Small intestine (tissue), 7 donors: ENCODE measurements around the gene PRSS38. TPM values are rescaled to one million over a fixed set of nuclear protein-coding genes. Genes with fewer than 3 reads are reported as not detected.

Source experiments
- DNase-seq, 2 donors: peaks; one replicate each; pipeline versions ENCODE4 v3.0.0 to v3.0.0-alpha.2; 2013
- FAIRE-seq: peaks from 2 replicates; lab custom pipeline; 2012; peaks lifted over from hg19 to GRCh38; lab: Jason Lieb, UNC
- H3K27ac ChIP-seq, 3 donors: one replicate each; pipeline ENCODE4 v1.5.1; 2013; ENCODE audit warnings: low read length in 2 of 3, mild to moderate bottlenecking in 2 of 3, control low read depth in 1 of 3, inconsistent platforms in 1 of 3, low read depth in 1 of 3, moderate library complexity in 1 of 3
- H3K27me3 ChIP-seq, 3 donors: one replicate each; pipeline ENCODE4 v1.6.1; 2013; ENCODE audit warnings: low read length in 3 of 3, inconsistent platforms in 1 of 3; ENCODE audit not compliant: control insufficient read depth in 3 of 3, insufficient read depth in 3 of 3
- H3K36me3 ChIP-seq, 3 donors: one replicate each; pipeline ENCODE4 v1.6.1; 2013; ENCODE audit warnings: low read length in 3 of 3, inconsistent platforms in 1 of 3, low read depth in 1 of 3, mild to moderate bottlenecking in 1 of 3, moderate library complexity in 1 of 3; ENCODE audit not compliant: control insufficient read depth in 3 of 3, insufficient read depth in 2 of 3
- H3K4me1 ChIP-seq, 3 donors: one replicate each; pipeline ENCODE4 v1.6.1; 2013; ENCODE audit warnings: low read length in 2 of 3, inconsistent platforms in 1 of 3, low read depth in 1 of 3, mild to moderate bottlenecking in 1 of 3, moderate library complexity in 1 of 3; ENCODE audit not compliant: control insufficient read depth in 3 of 3, insufficient read depth in 2 of 3
- H3K4me3 ChIP-seq, 3 donors: one replicate each; pipeline ENCODE4 v1.5.1; 2013; ENCODE audit warnings: low read length in 3 of 3, control low read depth in 1 of 3, inconsistent platforms in 1 of 3, low read depth in 1 of 3, mild to moderate bottlenecking in 1 of 3, moderate library complexity in 1 of 3
- H3K9me3 ChIP-seq, 2 donors: one replicate each; pipeline ENCODE4 v1.6.1; 2013; ENCODE audit warnings: low read depth in 1 of 2, low read length in 1 of 2; ENCODE audit not compliant: control insufficient read depth in 2 of 2, insufficient read depth in 1 of 2
- WGBS, 3 donors: extraction: QIAGEN DNeasy Blood & Tissue Kit; methylation state at CpG; one replicate each; pipeline ENCODE4 v1.1.7; 2013; 5-methylcytosine and 5-hydroxymethylcytosine counted together
- polyA plus RNA-seq, 4 donors: library from polyadenylated mRNA; stranded (reverse) in 3 of 4; unstranded in 1 of 4; fragments of 200-250 nt in 3 of 4; fragments of 120-200 nt in 1 of 4; gene quantifications; one replicate each; pipeline versions ENCODE4 v1.2.1 to v1.2.3, GENCODE V29; 2013
- donor health status: healthy with polysubstance abuse.
- donor health status: control.
- donor health status: control.
- donor health status: Bipolar disorder and iron deficiency.
- donor health status: healthy.

The PRSS38 gene
- polyA plus RNA-seq, 4 donors: not detected

DNA sequence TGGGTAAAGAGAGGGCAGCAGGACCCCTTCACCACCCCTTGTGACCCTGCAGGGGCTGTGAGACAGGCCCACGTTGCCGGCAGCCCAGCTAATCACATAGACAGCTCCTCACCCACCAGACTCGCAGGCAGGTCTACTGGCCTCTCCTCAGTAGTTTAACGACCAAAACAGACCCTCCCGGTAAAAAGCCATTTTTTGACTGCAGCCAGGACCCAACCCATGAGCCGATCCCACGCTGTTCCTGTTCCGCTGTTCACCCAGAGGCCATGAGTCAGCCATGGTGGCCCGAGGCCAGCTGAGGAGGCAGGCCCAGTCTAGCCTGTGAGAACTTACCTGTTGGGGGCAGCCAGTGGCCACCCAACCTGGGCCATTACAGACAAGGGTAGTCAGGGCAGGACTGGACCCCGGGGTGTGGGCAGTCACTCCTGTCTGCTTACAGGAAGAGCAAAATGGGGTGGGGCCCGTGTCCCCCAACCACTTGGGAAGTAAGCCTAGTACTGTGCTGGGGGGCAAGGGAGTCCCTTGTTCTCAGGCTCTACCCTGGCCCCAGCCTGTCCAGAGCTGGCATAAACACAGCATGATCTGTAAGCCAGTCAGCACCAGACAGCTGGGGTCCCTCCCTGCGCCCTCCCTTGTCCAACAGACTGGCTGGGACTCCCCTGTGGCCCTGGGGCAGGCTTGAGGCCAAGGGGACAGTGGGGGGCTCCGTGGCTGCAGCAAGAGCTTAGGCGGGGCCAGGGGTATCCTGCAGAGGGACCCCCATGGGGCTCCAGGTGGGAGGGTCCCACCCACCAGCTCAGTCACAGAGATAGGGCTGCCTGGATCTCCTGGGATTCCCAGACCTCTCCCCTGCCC lies 70.4 kb downstream of the PRSS38 start:
- DNase-seq (no peak), FAIRE-seq (no peak)
- no peak overlapping the region for H3K4me3 ChIP-seq
- 42 to 59% (median 51%) methylated on average over 12 to 14 of the region's 14 CpGs for WGBS, 3 donors
- peaks cover 0 to 20% (median 3%) of the 10 kb centered on the region in 3 donors for H3K4me1 ChIP-seq
- H3K9me3 ChIP-seq: no peaks in the 10 kb centered on the region
- peak overlapping the region in 2 of 3 donors; percentile 56 to 78 for H3K27ac ChIP-seq
- peaks cover 0 to 10% (median 0%) of the 10 kb centered on the region in 3 donors for H3K27me3 ChIP-seq
- no peaks in the 10 kb centered on the region for H3K36me3 ChIP-seq

DNA sequence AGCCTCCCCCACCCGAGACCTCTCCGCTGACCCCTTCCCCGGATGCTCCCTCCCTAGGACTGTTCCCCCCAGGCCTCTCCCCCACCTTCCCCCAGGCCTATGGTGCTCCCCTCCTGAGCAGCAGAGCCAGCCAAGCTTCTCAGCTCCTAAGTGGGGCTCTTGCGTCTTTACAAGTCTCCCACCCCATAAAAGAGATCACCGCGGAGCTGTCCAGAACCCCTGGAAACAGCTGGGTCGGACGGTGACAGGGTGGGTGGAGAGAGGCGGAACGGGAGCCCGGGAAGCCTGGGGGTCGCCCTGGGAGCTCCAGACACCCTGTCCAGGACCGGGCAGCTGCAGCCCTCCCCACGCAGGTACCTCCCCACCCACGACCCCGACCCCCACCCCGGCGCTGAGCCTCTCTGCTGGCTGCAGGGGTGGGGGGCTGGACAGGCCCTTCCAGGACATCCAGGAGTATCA lies 71.1 kb downstream of the PRSS38 start:
- FAIRE-seq: no peak
- Histone ChIP-seq H3K9me3 (no peaks in the 10 kb centered on the region), H3K4me1 (peaks cover 0 to 20% (median 3%) of the 10 kb centered on the region in 3 donors), H3K4me3 (peak overlapping the region in 1 of 3 donors; percentile 43), H3K36me3 (no peaks in the 10 kb centered on the region), H3K27ac (peak overlapping the region in 2 of 3 donors; percentile 78 to 81), H3K27me3 (peaks cover 0 to 10% (median 0%) of the 10 kb centered on the region in 3 donors)
- no peak for DNase-seq
- 21 to 30% (median 29%) methylated on average over 18 of the region's 18 CpGs for WGBS, 3 donors

DNA sequence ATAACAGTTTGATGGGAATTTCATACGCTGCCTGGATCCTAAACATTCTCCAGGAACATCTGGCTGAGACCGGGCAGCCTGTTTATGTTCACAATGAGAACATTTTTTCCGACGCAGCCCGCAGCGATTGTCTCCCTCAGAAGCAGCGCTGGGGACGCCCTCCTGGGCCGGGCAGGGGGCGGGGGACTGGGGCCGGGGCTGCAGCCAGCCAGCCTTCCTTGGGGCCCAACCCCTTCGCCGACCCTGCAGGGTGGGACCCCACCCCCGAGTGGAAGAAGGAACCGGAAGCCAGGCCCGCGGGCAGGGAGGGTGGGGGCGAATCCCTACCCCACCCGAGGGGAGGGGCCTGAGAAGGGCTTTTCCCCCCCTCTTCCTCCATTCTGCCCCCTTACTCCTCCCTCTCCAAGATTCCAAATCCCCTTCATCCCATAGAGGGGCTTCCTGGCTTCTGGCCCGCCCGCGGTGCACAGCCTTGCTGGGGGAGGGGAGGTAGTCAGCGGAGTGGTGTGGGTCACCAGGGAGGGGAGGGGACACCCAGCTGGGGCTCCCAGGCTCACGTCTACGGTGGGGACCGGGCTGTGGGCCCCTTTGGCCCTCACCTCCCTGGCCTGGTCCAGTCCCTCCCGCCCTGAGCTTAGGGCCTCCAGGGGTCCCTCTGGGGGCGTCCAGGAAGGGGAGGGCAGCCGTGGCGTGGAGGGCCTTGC lies 71.7 kb downstream of the PRSS38 start:
- Histone ChIP-seq H3K27ac (peak overlapping the region in 2 of 3 donors; percentile 78 to 81), H3K4me3 (peak overlapping the region in 2 of 3 donors; percentile 23 to 43), H3K4me1 (peaks cover 0 to 20% (median 3%) of the 10 kb centered on the region in 3 donors), H3K36me3 (no peaks in the 10 kb centered on the region), H3K27me3 (peaks cover 0 to 10% (median 0%) of the 10 kb centered on the region in 3 donors), H3K9me3 (no peaks in the 10 kb centered on the region)
- 2 to 4% (median 4%) methylated on average over 26 to 30 of the region's 30 CpGs for WGBS, 3 donors
- DNase-seq (peak in 1 of 2 donors; percentile 62), FAIRE-seq (no peak)

DNA sequence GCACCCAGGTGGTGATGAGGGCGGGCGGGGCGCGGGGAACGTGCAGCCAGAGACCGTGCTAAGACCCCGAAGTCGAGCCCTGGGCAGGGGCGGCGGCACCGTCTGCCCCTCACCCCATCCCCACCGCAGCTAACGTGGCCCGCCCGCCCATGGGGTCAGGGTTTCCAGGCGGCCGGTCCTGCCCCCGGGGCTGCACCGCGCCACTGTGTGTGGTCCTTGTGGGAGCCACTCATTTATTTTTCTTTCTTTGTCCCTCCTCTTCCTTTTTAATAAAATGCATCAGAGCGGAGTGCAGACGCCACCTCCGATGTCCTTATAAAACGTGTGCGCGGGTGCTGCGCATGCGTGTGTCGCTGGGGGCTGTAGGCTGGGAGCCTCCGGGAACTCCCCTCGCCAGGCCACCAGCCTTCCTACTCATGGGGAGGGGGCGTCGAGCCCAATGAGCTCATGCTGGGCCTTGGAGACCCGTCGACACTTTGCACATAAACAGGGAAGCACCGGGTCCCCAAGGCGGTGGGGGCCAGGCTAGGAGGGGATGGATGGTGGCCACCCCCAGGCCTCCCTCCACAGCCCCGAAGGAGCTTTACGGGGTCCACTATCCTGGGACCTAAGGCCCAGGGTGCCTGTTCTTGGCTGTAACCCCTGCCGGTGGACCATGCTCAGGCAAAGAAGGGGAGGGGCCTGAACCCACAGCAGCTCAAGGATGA lies 72.4 kb downstream of the PRSS38 start:
- Histone ChIP-seq H3K27ac (peak overlapping the region in 2 of 3 donors; percentile 78 to 81), H3K4me3 (peak overlapping the region in 2 of 3 donors; percentile 23 to 43)

DNA sequence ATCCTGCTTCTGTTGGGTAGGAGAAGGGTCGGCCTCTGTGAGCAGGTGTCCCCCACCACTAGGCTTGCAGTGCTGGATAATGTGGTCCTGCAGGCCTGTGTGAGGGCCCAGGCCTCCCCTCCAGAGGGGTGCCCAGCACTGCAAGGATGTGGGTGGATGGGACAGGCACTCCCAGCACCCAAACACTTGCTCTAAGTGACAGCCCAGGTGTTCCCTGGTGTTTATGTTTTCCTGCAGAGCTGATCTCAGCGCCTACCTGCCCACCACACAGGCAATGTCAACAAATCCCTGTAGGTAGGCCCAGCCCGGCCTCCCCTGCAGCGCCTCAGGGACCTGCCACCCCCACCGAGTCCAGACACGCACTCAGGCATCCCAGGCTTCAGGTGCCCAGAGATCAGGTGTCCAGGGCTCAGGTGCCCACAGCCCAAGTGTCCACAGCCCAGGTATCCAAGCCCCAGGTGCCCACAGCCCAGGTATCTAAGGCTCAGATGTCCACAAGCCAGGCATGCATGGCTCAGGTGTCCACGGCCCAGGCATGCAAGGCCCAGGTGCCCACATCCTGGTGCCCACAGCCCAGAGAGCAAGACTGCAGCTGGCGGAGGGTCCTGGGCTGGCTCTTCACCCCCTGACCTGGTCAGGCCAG lies 73.0 kb downstream of the PRSS38 start:
- H3K9me3 ChIP-seq: no peaks in the 10 kb centered on the region
- H3K36me3 ChIP-seq: no peaks in the 10 kb centered on the region
- peak overlapping the region in 2 of 3 donors; percentile 45 to 51 for H3K27ac ChIP-seq
- no peak overlapping the region for H3K4me3 ChIP-seq
- H3K4me1 ChIP-seq: peaks cover 0 to 20% (median 3%) of the 10 kb centered on the region in 3 donors
- FAIRE-seq (no peak), DNase-seq (no peak)
- peaks cover 0 to 10% (median 0%) of the 10 kb centered on the region in 3 donors for H3K27me3 ChIP-seq
- WGBS, 3 donors: 70 to 88% (median 75%) methylated on average over 8 of the region's 8 CpGs

More for the DNA sequence above, 72.4 kb downstream of the PRSS38 start:
- no peaks in the 10 kb centered on the region for H3K36me3 ChIP-seq
- H3K9me3 ChIP-seq: no peaks in the 10 kb centered on the region
- peaks cover 0 to 10% (median 0%) of the 10 kb centered on the region in 3 donors for H3K27me3 ChIP-seq
- WGBS, 3 donors: 34 to 56% (median 45%) methylated on average over 25 to 40 of the region's 40 CpGs
- DNase-seq (peak in 1 of 2 donors; percentile 55), FAIRE-seq (no peak)
- peaks cover 0 to 20% (median 3%) of the 10 kb centered on the region in 3 donors for H3K4me1 ChIP-seq

DNA sequence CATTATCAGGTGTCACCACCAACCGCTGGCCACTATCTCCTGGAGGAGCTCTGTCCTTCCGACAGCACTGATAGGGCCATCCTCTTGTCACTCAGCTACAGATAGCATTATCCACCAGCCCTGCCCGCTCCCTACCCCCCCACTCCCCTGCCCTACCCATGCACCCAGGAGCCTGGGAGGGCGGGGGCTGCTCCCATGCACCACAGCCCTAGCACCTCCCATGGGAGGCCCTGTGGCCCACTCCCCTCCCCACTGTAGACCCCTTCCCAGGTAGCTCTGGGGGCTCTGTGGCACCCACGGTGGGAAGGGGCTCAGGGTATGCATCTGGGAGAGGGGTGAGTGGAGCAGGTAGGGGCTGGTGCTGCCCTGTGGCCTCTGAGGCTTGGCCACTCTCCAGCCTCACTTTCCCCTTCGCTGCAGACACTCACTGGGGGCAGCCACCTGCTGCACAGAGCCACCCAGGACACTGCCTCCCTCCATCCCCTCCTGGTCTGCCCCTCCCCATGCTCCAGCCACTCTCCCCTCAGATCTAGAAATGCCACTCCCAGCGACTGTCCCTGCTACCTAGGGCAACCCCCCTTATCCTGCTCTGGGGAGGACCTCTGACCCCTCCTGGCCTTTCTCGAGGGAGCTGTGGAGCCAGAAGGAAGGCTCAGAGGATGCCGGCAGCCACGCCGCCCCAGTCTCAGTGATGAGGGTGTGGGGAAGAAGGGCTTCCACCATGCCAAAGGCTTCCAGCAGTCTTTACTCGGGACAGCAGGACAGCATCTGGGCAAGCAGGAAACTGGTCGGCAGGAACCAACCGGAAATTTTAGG lies 73.8 kb downstream of the PRSS38 start:
- 45 to 59% (median 51%) methylated on average over 14 of the region's 14 CpGs for WGBS, 3 donors
- no peak for DNase-seq

DNA sequence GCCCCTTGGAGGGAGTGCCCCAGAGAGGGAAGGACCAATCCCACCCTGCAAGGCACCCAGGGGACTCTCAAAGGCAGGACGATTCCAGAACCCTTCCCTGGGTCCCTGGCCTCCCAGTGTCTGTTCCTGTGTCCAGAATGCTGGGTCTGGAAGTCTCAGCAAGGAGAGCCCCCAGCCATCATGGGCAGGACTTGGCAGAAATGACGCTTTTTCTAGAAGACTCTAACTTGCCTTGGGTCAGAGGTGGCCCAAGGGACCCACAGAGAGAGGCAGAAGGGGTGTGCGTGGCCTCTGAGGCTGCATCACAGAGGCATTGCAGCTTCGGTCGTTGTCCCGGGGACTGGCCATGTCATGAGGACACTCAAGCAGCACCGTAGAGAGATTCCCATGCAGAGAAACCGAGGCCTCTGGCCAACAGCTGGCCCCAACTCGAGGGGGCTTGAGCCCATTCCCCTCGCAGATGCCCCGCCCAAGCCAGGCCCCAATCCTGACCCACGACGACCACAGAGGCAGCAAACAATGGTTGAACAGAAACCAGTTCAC lies 74.5 kb downstream of the PRSS38 start:
- DNase-seq (no peak), FAIRE-seq (no peak)
- Histone ChIP-seq H3K27me3 (peaks cover 0 to 10% (median 0%) of the 10 kb centered on the region in 3 donors), H3K27ac (no peak overlapping the region), H3K9me3 (no peaks in the 10 kb centered on the region), H3K4me3 (no peak overlapping the region), H3K4me1 (peaks cover 0 to 20% (median 3%) of the 10 kb centered on the region in 3 donors), H3K36me3 (no peaks in the 10 kb centered on the region)
- 74 to 84% (median 79%) methylated on average over 13 of the region's 13 CpGs for WGBS, 3 donors

More for the DNA sequence above, 73.8 kb downstream of the PRSS38 start:
- H3K27ac ChIP-seq: no peak overlapping the region
- H3K27me3 ChIP-seq: peaks cover 0 to 10% (median 0%) of the 10 kb centered on the region in 3 donors
- H3K9me3 ChIP-seq: no peaks in the 10 kb centered on the region
- no peak for FAIRE-seq
- H3K4me1 ChIP-seq: peaks cover 0 to 20% (median 3%) of the 10 kb centered on the region in 3 donors
- no peaks in the 10 kb centered on the region for H3K36me3 ChIP-seq
- no peak overlapping the region for H3K4me3 ChIP-seq
